K562 (cell line): Measurements from ENCODE around the gene THBS2.

Experiments used
- ATF1 ChIP-seq, 2 experiments: fragments of 450-650 bp in 1 of 2; IDR thresholded peaks; 2 replicates each; pipeline ENCODE4 v1.6.1; 2016; ENCODE audit warnings: missing compliant biosample characterization in 1 of 2, missing genetic modification characterization in 1 of 2
- CEBPZ ChIP-seq: fragments of 150-350 bp; IDR thresholded peaks from 2 replicates; pipeline ENCODE4 v1.6.1; 2014; ENCODE audit warnings: low read depth, mild to moderate bottlenecking, low read length, borderline replicate concordance
- CTCF ChIP-seq, 3 experiments: IDR thresholded peaks in 2 of 3; conservative IDR thresholded peaks in 1 of 3; 2 replicates each; pipeline ENCODE4 v1.5.1; 2011 to 2012; ENCODE audit warnings: low read length in 3 of 3, mild to moderate bottlenecking in 3 of 3, control low read depth in 2 of 3, improper control_type of control experiment in 1 of 3, inconsistent platforms in 1 of 3, low read depth in 1 of 3, mixed read lengths in 1 of 3, moderate library complexity in 1 of 3; ENCODE audit not compliant: insufficient read depth in 2 of 3
- JUND ChIP-seq, 2 experiments: IDR thresholded peaks; 2 replicates in 1 of 2; 3 replicates in 1 of 2; pipeline ENCODE4 v1.6.1; 2011; ENCODE audit warnings: borderline replicate concordance in 2 of 2, low read depth in 2 of 2, low read length in 2 of 2, improper control_type of control experiment in 1 of 2, missing biosample characterization in 1 of 2, missing genetic modification characterization in 1 of 2, missing genetic modification reagents in 1 of 2
- RCOR1 ChIP-seq, 2 experiments: IDR thresholded peaks; 2 replicates each; pipeline ENCODE4 v1.6.1; 2012; ENCODE audit warnings: low read depth in 2 of 2, low read length in 2 of 2, borderline replicate concordance in 1 of 2, improper control_type of control experiment in 1 of 2
- RERE ChIP-seq: sonication (generic); formaldehyde crosslinking; IDR thresholded peaks from 2 replicates; pipeline ENCODE4 v1.8.0; 2023; ENCODE audit warnings: missing genetic modification reagents, mild to moderate bottlenecking, borderline replicate concordance
- ZNF274 ChIP-seq: IDR thresholded peaks from 2 replicates; pipeline ENCODE4 v1.6.1; 2011; ENCODE audit warnings: low read depth, mild to moderate bottlenecking, low read length, moderate library complexity, borderline replicate concordance
- ZNF431 ChIP-seq: sonication (generic); formaldehyde crosslinking; IDR thresholded peaks from 2 replicates; pipeline ENCODE4 v1.8.0; 2022; ENCODE audit warnings: mild to moderate bottlenecking, missing genetic modification reagents

GRCh38 chr6:169227116-169227515 is 26.5 kb downstream of the THBS2 start:
- no peak for TF ChIP-seq RERE (CRISPR knock-in tag)
- no peak for TF ChIP-seq ZNF431 (CRISPR knock-in tag)
- no peak for TF ChIP-seq CTCF (IDR thresholded peaks at IDR 0.05 in 2 of 3, conservative IDR thresholded peaks at IDR 0.05 in 1 of 3; ENCODE audit: insufficient read depth in 2 of 3, low read depth in 1 of 3, low read length in 3 of 3)
- TF ChIP-seq RCOR1 (IDR thresholded peaks at IDR 0.05; ENCODE audit: borderline replicate concordance in 1 of 2, low read depth in 2 of 2, low read length in 2 of 2): no peak
- no peak for TF ChIP-seq ATF1 (CRISPR knock-in tag; IDR thresholded peaks at IDR 0.05)
- TF ChIP-seq ATF1 (tag; IDR thresholded peaks at IDR 0.05): no peak
- no peak for TF ChIP-seq JUND (IDR thresholded peaks at IDR 0.05; ENCODE audit: borderline replicate concordance, low read depth, low read length)
- no peak for TF ChIP-seq JUND (tag; IDR thresholded peaks at IDR 0.05; ENCODE audit: borderline replicate concordance, low read depth, low read length)
- TF ChIP-seq ZNF274: no peak
- no peak for TF ChIP-seq CEBPZ
